Measurements from ENCODE around the gene ADAMTS9. TPM values are rescaled to one million over a fixed set of nuclear protein-coding genes. Genes with fewer than 3 reads are reported as not detected.

Gene ADAMTS9
- total and polyA plus RNA-seq, 9 donors, result 11.8 to 88.8 (median 29.9) TPM

DNA sequence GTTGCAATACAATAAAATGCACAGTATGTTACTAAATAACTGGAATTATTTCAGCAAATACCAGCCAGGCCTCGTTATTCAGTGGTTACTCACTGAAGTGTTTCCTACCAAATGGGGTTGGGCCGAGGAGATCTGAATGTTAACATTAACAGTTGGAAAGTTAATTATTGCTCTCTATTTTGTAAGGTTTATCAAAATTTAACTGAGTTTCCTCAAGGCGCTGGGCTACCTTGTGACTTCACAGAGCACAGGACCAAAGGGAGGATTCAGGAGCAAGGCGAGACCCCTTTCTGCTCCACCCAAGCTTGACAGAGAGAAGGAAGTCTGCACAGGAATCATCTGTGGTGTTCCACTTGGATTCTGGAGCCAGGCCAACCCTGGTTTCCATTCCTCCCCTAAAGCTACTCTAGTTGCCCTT lies 21.6 kb downstream of the ADAMTS9 start:
- H3K27me3 ChIP-seq, result no peaks in the 10 kb centered on the region
- H3K9me3 ChIP-seq, result no peaks in the 10 kb centered on the region
- WGBS, 3 donors, result 39 to 41% (median 40%) methylated on average over 4 of the region's 4 CpGs
- intact Hi-C loops (cut with DNase I), result no loop called here
- DNase-seq, result peak in 1 of 5 donors; percentile 34
- no peak overlapping the region for H3K4me3 ChIP-seq
- H3K4me1 ChIP-seq (ENCODE audit: insufficient read depth), result peaks cover 13% of the 10 kb centered on the region
- TF ChIP-seq EP300 (IDR thresholded peaks at IDR 0.05), result no peak
- TF ChIP-seq, protein P1, sequence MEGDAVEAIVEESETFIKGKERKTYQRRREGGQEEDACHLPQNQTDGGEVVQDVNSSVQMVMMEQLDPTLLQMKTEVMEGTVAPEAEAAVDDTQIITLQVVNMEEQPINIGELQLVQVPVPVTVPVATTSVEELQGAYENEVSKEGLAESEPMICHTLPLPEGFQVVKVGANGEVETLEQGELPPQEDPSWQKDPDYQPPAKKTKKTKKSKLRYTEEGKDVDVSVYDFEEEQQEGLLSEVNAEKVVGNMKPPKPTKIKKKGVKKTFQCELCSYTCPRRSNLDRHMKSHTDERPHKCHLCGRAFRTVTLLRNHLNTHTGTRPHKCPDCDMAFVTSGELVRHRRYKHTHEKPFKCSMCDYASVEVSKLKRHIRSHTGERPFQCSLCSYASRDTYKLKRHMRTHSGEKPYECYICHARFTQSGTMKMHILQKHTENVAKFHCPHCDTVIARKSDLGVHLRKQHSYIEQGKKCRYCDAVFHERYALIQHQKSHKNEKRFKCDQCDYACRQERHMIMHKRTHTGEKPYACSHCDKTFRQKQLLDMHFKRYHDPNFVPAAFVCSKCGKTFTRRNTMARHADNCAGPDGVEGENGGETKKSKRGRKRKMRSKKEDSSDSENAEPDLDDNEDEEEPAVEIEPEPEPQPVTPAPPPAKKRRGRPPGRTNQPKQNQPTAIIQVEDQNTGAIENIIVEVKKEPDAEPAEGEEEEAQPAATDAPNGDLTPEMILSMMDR (IDR thresholded peaks at IDR 0.05), result no peak
- TF ChIP-seq POLR2A (IDR thresholded peaks at IDR 0.05), result no peak
- H3K27ac ChIP-seq, result no peak overlapping the region
- no peaks in the 10 kb centered on the region for H3K36me3 ChIP-seq

DNA sequence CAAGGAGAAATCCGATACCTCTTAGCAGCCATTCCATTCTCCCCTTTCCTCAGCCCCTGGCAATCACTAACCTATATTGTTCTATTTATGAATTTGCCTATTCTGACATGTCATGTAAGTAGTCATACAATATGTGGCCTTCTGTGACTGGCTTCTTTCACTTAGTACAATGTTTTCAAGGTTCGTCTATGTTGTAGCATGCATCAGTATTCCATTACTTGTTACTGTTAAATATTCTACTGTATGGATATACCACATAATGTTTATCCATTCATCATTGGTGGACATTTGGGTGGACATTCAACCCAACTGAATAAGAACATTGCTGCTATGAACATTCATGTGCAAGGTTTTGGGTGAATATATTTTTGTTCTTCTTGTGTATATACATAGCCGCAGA lies 23.4 kb downstream of the ADAMTS9 start:
- TF ChIP-seq POLR2A (IDR thresholded peaks at IDR 0.05), result no peak
- no peak for TF ChIP-seq EP300 (IDR thresholded peaks at IDR 0.05)
- TF ChIP-seq, protein P1 (IDR thresholded peaks at IDR 0.05), result no peak
- Histone ChIP-seq H3K9me3 (no peaks in the 10 kb centered on the region), H3K4me3 (no peak overlapping the region), H3K36me3 (no peaks in the 10 kb centered on the region), H3K4me1 (ENCODE audit: insufficient read depth) (peaks cover 13% of the 10 kb centered on the region), H3K27ac (no peak overlapping the region), H3K27me3 (no peaks in the 10 kb centered on the region)
- no peak for DNase-seq
- intact Hi-C loops (cut with DNase I), result no loop called here
- 93 to 99% (median 97%) methylated on average over 3 of the region's 3 CpGs for WGBS, 3 donors

DNA sequence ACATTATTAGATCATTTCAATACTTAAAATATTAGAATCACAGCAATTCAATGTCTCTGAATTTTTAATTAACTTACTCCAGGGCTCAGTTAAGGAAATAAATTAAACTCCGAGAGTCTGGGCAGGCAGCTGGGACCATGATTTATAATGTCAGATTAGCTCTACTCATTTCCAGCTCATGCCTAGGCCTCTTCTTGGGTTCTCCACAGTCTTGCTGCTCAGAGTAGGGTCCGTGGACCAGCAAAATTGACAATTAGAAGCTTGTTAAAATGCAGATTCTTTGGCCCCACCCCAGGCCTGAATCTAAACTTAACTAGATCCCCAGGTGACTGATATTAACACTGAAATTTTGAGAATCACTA lies 28.2 kb downstream of the ADAMTS9 start:
- Histone ChIP-seq H3K9me3 (no peaks in the 10 kb centered on the region), H3K27ac (no peak overlapping the region), H3K4me3 (no peak overlapping the region), H3K4me1 (ENCODE audit: insufficient read depth) (peaks cover 2% of the 10 kb centered on the region), H3K27me3 (no peaks in the 10 kb centered on the region), H3K36me3 (no peaks in the 10 kb centered on the region)
- 58 to 78% (median 68%) methylated on average over 2 of the region's 2 CpGs for WGBS, 3 donors
- intact Hi-C loops (cut with DNase I), result no loop called here
- no peak for TF ChIP-seq POLR2A (IDR thresholded peaks at IDR 0.05)
- TF ChIP-seq, protein P1 (IDR thresholded peaks at IDR 0.05), result no peak
- no peak for TF ChIP-seq EP300 (IDR thresholded peaks at IDR 0.05)
- no peak for DNase-seq

DNA sequence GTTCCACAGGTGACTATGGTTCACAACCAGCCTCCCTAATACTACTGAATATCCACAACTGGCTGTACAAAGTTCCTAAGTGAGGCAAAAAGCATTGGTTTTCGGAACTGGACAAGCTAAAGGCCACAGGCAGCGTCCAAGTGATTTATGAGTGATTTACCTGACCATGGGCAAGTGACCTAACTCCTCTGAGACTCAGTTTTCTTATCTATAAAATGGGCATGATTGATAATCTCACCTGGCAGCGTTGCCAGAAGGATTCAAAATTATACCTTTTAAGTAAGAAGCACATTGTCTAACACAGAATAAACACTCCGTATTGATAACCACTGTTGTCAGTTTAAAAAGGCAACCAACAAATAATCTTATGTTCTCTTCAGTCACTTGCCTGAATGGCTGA lies 29.8 kb downstream of the ADAMTS9 start:
- no peak overlapping the region for H3K4me3 ChIP-seq
- H3K27me3 ChIP-seq, result no peaks in the 10 kb centered on the region
- TF ChIP-seq, protein P1 (IDR thresholded peaks at IDR 0.05), result no peak
- no peak for TF ChIP-seq POLR2A (IDR thresholded peaks at IDR 0.05)
- TF ChIP-seq EP300 (IDR thresholded peaks at IDR 0.05), result no peak
- peaks cover 2% of the 10 kb centered on the region for H3K4me1 ChIP-seq (ENCODE audit: insufficient read depth)
- no peak for DNase-seq
- intact Hi-C loops (cut with DNase I), result no loop called here
- WGBS, 3 donors, result 80 to 96% (median 85%) methylated on average over 4 of the region's 4 CpGs
- H3K36me3 ChIP-seq, result no peaks in the 10 kb centered on the region
- no peak overlapping the region for H3K27ac ChIP-seq
- H3K9me3 ChIP-seq, result no peaks in the 10 kb centered on the region

DNA sequence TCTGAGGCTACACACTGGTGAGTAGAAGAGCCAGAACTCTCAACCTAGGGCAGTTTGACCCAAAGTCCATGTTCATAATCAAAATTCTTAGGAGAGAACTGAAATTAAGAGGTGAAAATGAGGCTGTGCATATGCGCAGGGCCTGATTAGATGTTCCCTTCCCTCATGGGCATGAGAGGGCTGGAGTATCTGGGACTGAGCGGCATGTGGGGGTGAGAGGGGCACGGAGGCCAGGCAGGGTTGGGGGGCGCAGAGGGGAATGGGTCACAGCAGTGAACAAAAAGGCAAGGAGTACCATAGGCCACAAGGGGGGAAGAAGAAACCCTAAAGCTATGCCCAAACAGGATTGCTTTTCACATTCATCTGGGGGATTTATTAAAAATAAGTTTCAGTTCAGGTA lies 31.3 kb downstream of the ADAMTS9 start:
- TF ChIP-seq EP300 (IDR thresholded peaks at IDR 0.05), result no peak
- TF ChIP-seq, protein P1 (IDR thresholded peaks at IDR 0.05), result no peak
- no peak for TF ChIP-seq POLR2A (IDR thresholded peaks at IDR 0.05)
- intact Hi-C loops (cut with DNase I), result no loop called here
- no peaks in the 10 kb centered on the region for H3K27me3 ChIP-seq
- H3K27ac ChIP-seq, result no peak overlapping the region
- no peaks in the 10 kb centered on the region for H3K36me3 ChIP-seq
- no peaks in the 10 kb centered on the region for H3K9me3 ChIP-seq
- WGBS, 3 donors, result 86 to 96% (median 91%) methylated on average over 4 of the region's 4 CpGs
- no peak for DNase-seq
- no peak overlapping the region for H3K4me3 ChIP-seq
- peaks cover 5% of the 10 kb centered on the region for H3K4me1 ChIP-seq (ENCODE audit: insufficient read depth)

Measured in ovary (tissue), 9 donors.